ENCODE data around the gene LRRC17.

GRCh38 chr7:102892631-102893278 lies 20.0 kb upstream of the LRRC17 start:
- no peak for TF ChIP-seq ZNF780A (CRISPR knock-in tag; IDR thresholded peaks at IDR 0.05)
- no peak for TF ChIP-seq BRF1 (IDR thresholded peaks at IDR 0.05; ENCODE audit: borderline replicate concordance, extremely low read depth, insufficient read length)
- TF ChIP-seq SMARCA4 (IDR thresholded peaks at IDR 0.05), result no peak
- no peak for TF ChIP-seq SMARCB1 (IDR thresholded peaks at IDR 0.05; ENCODE audit: insufficient read length, low read depth)
- no peak for TF ChIP-seq MLX (CRISPR knock-in tag; conservative IDR thresholded peaks at IDR 0.05)
- no peak for TF ChIP-seq RAD51 (IDR thresholded peaks at IDR 0.05; ENCODE audit: borderline replicate concordance, low read depth)
- TF ChIP-seq SRSF9 (IDR thresholded peaks at IDR 0.05; ENCODE audit: borderline replicate concordance, low read depth, low read length), result no peak
- TF ChIP-seq RNF2 (IDR thresholded peaks at IDR 0.05), result no peak
- no peak for TF ChIP-seq CBX1 (IDR thresholded peaks at IDR 0.05; ENCODE audit: low read depth)
- no peak for TF ChIP-seq EZH2 (IDR thresholded peaks at IDR 0.05; ENCODE audit: borderline replicate concordance, low read depth, low read length)
- no peak for TF ChIP-seq ZHX1 (conservative IDR thresholded peaks at IDR 0.05; ENCODE audit: low read length)
- no peak for TF ChIP-seq ZNF79 (CRISPR knock-in tag; IDR thresholded peaks at IDR 0.05; ENCODE audit: low read depth)
